Liver (tissue), 9 donors: ENCODE results near the gene BCL2L1. TPM values are rescaled to one million over a fixed set of nuclear protein-coding genes. Genes with fewer than 3 reads are reported as not detected.

Experiments
- DNase-seq: peaks from one replicate; pipeline ENCODE4 v3.0.0-alpha.2; 2017; ENCODE audit warnings: low spot score
- H3K27ac ChIP-seq, 2 donors: one replicate each; pipeline ENCODE4 v1.7.0; 2013; ENCODE audit warnings: inconsistent platforms in 2 of 2, low read length in 2 of 2, control low read depth in 1 of 2, low read depth in 1 of 2, mild to moderate bottlenecking in 1 of 2
- H3K27me3 ChIP-seq, 4 donors: one replicate each; pipeline versions ENCODE4 v1.6.1 to v1.7.0; 2013; ENCODE audit warnings: low read length in 3 of 4, inconsistent platforms in 1 of 4, mild to moderate bottlenecking in 1 of 4, moderate library complexity in 1 of 4; ENCODE audit not compliant: control insufficient read depth in 4 of 4, insufficient read depth in 4 of 4
- H3K36me3 ChIP-seq, 4 donors: one replicate each; pipeline versions ENCODE4 v1.6.1 to v1.7.0; 2013; ENCODE audit warnings: low read length in 3 of 4, mild to moderate bottlenecking in 3 of 4, low read depth in 1 of 4, moderate library complexity in 1 of 4; ENCODE audit not compliant: control insufficient read depth in 4 of 4, insufficient read depth in 3 of 4
- H3K4me1 ChIP-seq, 4 donors: one replicate each; pipeline versions ENCODE4 v1.6.1 to v1.7.0; 2013; ENCODE audit warnings: low read length in 3 of 4, mild to moderate bottlenecking in 3 of 4, moderate library complexity in 1 of 4; ENCODE audit not compliant: control insufficient read depth in 4 of 4, insufficient read depth in 4 of 4
- H3K4me3 ChIP-seq, 3 donors: one replicate each; pipeline versions ENCODE4 v1.6.1 to v1.7.0; 2013; ENCODE audit warnings: low read length in 3 of 3, control low read depth in 1 of 3, low read depth in 1 of 3, mild to moderate bottlenecking in 1 of 3
- H3K9ac ChIP-seq, 2 donors: one replicate each; pipeline ENCODE4 v1.7.0; 2013; ENCODE audit warnings: low read length in 2 of 2, mild to moderate bottlenecking in 2 of 2, moderate library complexity in 2 of 2, control low read depth in 1 of 2, low read depth in 1 of 2
- H3K9me3 ChIP-seq, 4 donors: one replicate each; pipeline versions ENCODE4 v1.6.1 to v1.7.0; 2013; ENCODE audit warnings: low read length in 3 of 4; ENCODE audit not compliant: control insufficient read depth in 4 of 4
- ATF3 ChIP-seq: IDR thresholded peaks from 2 replicates; pipeline ENCODE4 v1.6.1; 2016; ENCODE audit warnings: antibody characterized with exemption
- CTCF ChIP-seq: fragments of 150-350 bp; IDR thresholded peaks from 2 replicates; pipeline ENCODE4 v1.5.1; 2017; ENCODE audit warnings: improper control_type of control experiment, low read depth, low read length; ENCODE audit not compliant: missing input control
- EGR1 ChIP-seq, 2 donors: IDR thresholded peaks; 2 replicates each; pipeline ENCODE4 v1.6.1; 2016 to 2018; ENCODE audit warnings: antibody characterized with exemption in 2 of 2, low read depth in 2 of 2
- FOXA2 ChIP-seq: IDR thresholded peaks from 2 replicates; pipeline ENCODE4 v1.6.1; 2016; ENCODE audit warnings: antibody characterized with exemption
- GABPA ChIP-seq, 2 donors: IDR thresholded peaks in 1 of 2; conservative IDR thresholded peaks in 1 of 2; 2 replicates each; pipeline ENCODE4 v1.6.1; 2016; ENCODE audit warnings: antibody characterized with exemption in 2 of 2, mild to moderate bottlenecking in 1 of 2, moderate library complexity in 1 of 2
- HNF4A ChIP-seq, 2 donors: conservative IDR thresholded peaks; 2 replicates each; pipeline ENCODE4 v1.6.1; 2016; ENCODE audit warnings: antibody characterized with exemption in 2 of 2, mild to moderate bottlenecking in 2 of 2
- HNF4G ChIP-seq: IDR thresholded peaks from 2 replicates; pipeline ENCODE4 v1.6.1; 2016; ENCODE audit warnings: antibody characterized with exemption
- JUND ChIP-seq, 2 donors: IDR thresholded peaks; 2 replicates each; pipeline ENCODE4 v1.6.1; 2016; ENCODE audit warnings: antibody characterized with exemption in 2 of 2
- MAX ChIP-seq: IDR thresholded peaks from 2 replicates; pipeline ENCODE4 v1.6.1; 2016; ENCODE audit warnings: antibody characterized with exemption
- NR2F2 ChIP-seq: IDR thresholded peaks from 2 replicates; pipeline ENCODE4 v1.6.1; 2016; ENCODE audit warnings: antibody characterized with exemption
- RAD21 ChIP-seq, 2 donors: IDR thresholded peaks; 2 replicates each; pipeline ENCODE4 v1.6.1; 2016; ENCODE audit warnings: antibody characterized with exemption in 2 of 2, mild to moderate bottlenecking in 2 of 2
- REST ChIP-seq: IDR thresholded peaks from 2 replicates; pipeline ENCODE4 v1.6.1; 2016; ENCODE audit warnings: antibody characterized with exemption, mild to moderate bottlenecking
- TAF1 ChIP-seq: conservative IDR thresholded peaks from 2 replicates; pipeline ENCODE4 v1.6.1; 2016; ENCODE audit warnings: antibody characterized with exemption, mild to moderate bottlenecking
- ZBTB33 ChIP-seq: IDR thresholded peaks from 2 replicates; pipeline ENCODE4 v1.6.1; 2016; ENCODE audit warnings: antibody characterized with exemption
- WGBS: extraction: QIAGEN DNeasy Blood & Tissue Kit; methylation state at CpG from one replicate; pipeline ENCODE4 v1.1.7; 2013; 5-methylcytosine and 5-hydroxymethylcytosine counted together
- polyA plus RNA-seq, 2 donors: library from polyadenylated mRNA; stranded (reverse) in 1 of 2; unstranded in 1 of 2; fragments of 200-250 nt in 1 of 2; fragments of >200 nt in 1 of 2; fragmentation: Nextera tagmentation in 1 of 2; extraction: Ambion mirVana in 1 of 2; gene quantifications; one replicate each; pipeline versions ENCODE4 v1.2.1 to v1.2.3, GENCODE V29; 2013 to 2015
- total RNA-seq, 2 donors: library from RNA; depleted of rRNA; stranded (reverse); fragments of >200 nt; gene quantifications; one replicate each; pipeline ENCODE4 v1.2.3, GENCODE V29; 2014
- donor health status: healthy.
- donor health status: healthy.
- donor health status: healthy.
- donor health status: healthy.
- donor health status: healthy.

Gene BCL2L1
- total and polyA plus RNA-seq, 4 donors: 29.7 to 124 (median 46.0) TPM

GRCh38 chr20:31712112-31712553 is 10.5 kb downstream of the BCL2L1 start:
- no peak for DNase-seq
- H3K9ac ChIP-seq: peak overlapping the region in 1 of 2 donors; percentile 1
- no peak overlapping the region for H3K4me3 ChIP-seq
- H3K27ac ChIP-seq: peak overlapping the region; percentile 77 to 79
- H3K27me3 ChIP-seq: no peaks in the 10 kb centered on the region
- no peaks in the 10 kb centered on the region for H3K9me3 ChIP-seq
- H3K4me1 ChIP-seq: peaks cover 16 to 67% (median 55%) of the 10 kb centered on the region in 4 donors
- peaks cover 0 to 3% (median 2%) of the 10 kb centered on the region in 4 donors for H3K36me3 ChIP-seq
- 23% methylated on average over 5 of the region's 5 CpGs for WGBS
- no peak for TF ChIP-seq MAX
- no peak for TF ChIP-seq REST
- no peak for TF ChIP-seq HNF4A (conservative IDR thresholded peaks at IDR 0.05)
- no peak for TF ChIP-seq JUND (IDR thresholded peaks at IDR 0.05)
- no peak for TF ChIP-seq NR2F2
- TF ChIP-seq GABPA (IDR thresholded peaks at IDR 0.05 in 1 of 2, conservative IDR thresholded peaks at IDR 0.05 in 1 of 2): no peak
- TF ChIP-seq FOXA2: no peak
- TF ChIP-seq ATF3: no peak
- TF ChIP-seq EGR1 (IDR thresholded peaks at IDR 0.05; ENCODE audit: low read depth in 2 of 2): no peak
- no peak for TF ChIP-seq RAD21 (IDR thresholded peaks at IDR 0.05)
- no peak for TF ChIP-seq ZBTB33
- TF ChIP-seq HNF4G: no peak
- no peak for TF ChIP-seq TAF1

DNA sequence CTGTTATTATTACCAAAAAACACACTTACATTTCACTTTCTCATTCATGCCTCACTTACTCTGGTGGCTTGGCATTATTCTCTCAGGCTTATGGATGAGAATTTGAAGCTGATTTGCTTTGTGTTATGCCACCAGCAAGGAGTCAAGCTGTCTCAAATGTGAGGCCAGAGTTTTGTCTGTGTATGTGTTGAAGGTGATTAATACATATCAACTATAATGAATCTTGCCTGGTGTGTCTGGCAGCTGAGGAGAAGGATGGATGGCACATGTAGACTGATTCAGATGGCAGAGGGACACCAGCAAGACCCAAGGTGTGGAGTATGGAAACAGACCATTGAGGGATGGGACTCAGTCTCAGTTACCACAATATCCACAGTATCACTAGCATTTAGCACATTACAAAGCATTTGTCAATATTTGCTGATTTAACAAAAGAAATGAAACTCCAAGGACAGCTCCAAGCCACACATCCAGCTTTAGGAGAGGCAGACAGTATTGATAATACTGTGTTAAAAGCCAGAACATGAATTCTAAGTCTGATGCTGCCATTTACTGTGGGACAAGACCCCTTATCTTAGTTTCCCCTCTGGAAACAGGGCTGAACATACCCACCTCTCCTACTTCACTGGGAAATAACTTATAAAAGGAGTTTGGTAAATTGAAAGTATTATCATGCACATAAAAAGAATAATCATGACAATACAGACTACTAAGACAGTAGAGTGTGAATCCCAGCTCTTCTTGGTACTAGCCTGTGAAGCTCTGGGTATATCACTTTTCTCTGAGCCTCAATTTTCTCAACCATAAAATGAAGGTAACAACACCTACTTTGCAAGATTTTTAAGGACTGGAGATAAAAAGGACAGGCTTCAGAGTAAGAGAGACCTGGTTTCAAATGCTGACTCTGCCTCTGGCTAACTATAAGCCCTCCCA is 11.2 kb downstream of the BCL2L1 start:
- H3K9me3 ChIP-seq: no peaks in the 10 kb centered on the region
- H3K27ac ChIP-seq: peak overlapping the region; percentile 77 to 79
- no peak overlapping the region for H3K4me3 ChIP-seq
- DNase-seq: no peak
- peak overlapping the region in 1 of 2 donors; percentile 1 for H3K9ac ChIP-seq
- H3K36me3 ChIP-seq: peaks cover 0 to 5% (median 1%) of the 10 kb centered on the region in 4 donors
- H3K4me1 ChIP-seq: peaks cover 18 to 67% (median 54%) of the 10 kb centered on the region in 4 donors
- no peaks in the 10 kb centered on the region for H3K27me3 ChIP-seq
- TF ChIP-seq HNF4A (conservative IDR thresholded peaks at IDR 0.05) (peak in 1 of 2 donors; percentile 8), CTCF (no peak)
